ENCODE results near the gene CDH4.

GRCh38 chr20:61919675-61920365 is 667.8 kb downstream of the CDH4 start:
- TF ChIP-seq EZH2phosphoT487 (IDR thresholded peaks at IDR 0.05; ENCODE audit: borderline replicate concordance, low read depth, low read length) (no peak), CTCF (conservative IDR thresholded peaks at IDR 0.05; ENCODE audit: low read length) (no peak)

All from OCI-LY7 (cell line).